ENCODE measurements around the gene XYLT1.

The XYLT1 gene

GRCh38 chr16:17327664-17328335 lies 143.0 kb downstream of the XYLT1 start:
- TF ChIP-seq ZC3H10 (CRISPR knock-in tag; IDR thresholded peaks at IDR 0.05) (no peak), ZFP3 (CRISPR knock-in tag; IDR thresholded peaks at IDR 0.05) (no peak), CSDC2 (CRISPR knock-in tag; IDR thresholded peaks at IDR 0.05) (no peak), ISL1 (CRISPR knock-in tag; IDR thresholded peaks at IDR 0.05) (no peak), POU6F1 (CRISPR knock-in tag; IDR thresholded peaks at IDR 0.05; ENCODE audit: borderline replicate concordance, low read depth) (no peak), ZNF70 (CRISPR knock-in tag; IDR thresholded peaks at IDR 0.05) (no peak), RARB (CRISPR knock-in tag; IDR thresholded peaks at IDR 0.05) (no peak), OSR1 (CRISPR knock-in tag; IDR thresholded peaks at IDR 0.05) (no peak), TCF4 (CRISPR knock-in tag; IDR thresholded peaks at IDR 0.05; ENCODE audit: borderline replicate concordance) (no peak), PPARA (CRISPR knock-in tag; IDR thresholded peaks at IDR 0.05; ENCODE audit: borderline replicate concordance) (no peak), TOX (CRISPR knock-in tag; IDR thresholded peaks at IDR 0.05; ENCODE audit: borderline replicate concordance) (no peak), ARNTL (CRISPR knock-in tag; IDR thresholded peaks at IDR 0.05; ENCODE audit: borderline replicate concordance, low read depth) (no peak), ZFP30 (CRISPR knock-in tag; IDR thresholded peaks at IDR 0.05) (no peak), PATZ1 (CRISPR knock-in tag; IDR thresholded peaks at IDR 0.05; ENCODE audit: borderline replicate concordance) (no peak)
- ATAC-seq, result no peak

- no peak for ATAC-seq
- TF ChIP-seq PATZ1 (CRISPR knock-in tag; IDR thresholded peaks at IDR 0.05; ENCODE audit: borderline replicate concordance), result no peak
These were observed 145.2 kb downstream of the XYLT1 start for GRCh38 chr16:17325476-17326143.

- no peak for TF ChIP-seq BACH2 (CRISPR knock-in tag; IDR thresholded peaks at IDR 0.05; ENCODE audit: borderline replicate concordance)
- no peak for TF ChIP-seq SNAI2 (CRISPR knock-in tag; IDR thresholded peaks at IDR 0.05)
- TF ChIP-seq ARNTL (CRISPR knock-in tag; IDR thresholded peaks at IDR 0.05; ENCODE audit: borderline replicate concordance, low read depth), result no peak
- no peak for TF ChIP-seq ZFP3 (CRISPR knock-in tag; IDR thresholded peaks at IDR 0.05)
- TF ChIP-seq ZNF565 (CRISPR knock-in tag; conservative IDR thresholded peaks at IDR 0.05; ENCODE audit: low read depth), result no peak
- TF ChIP-seq ESRRG (CRISPR knock-in tag; IDR thresholded peaks at IDR 0.05), result no peak
- no peak for TF ChIP-seq ZNF8 (CRISPR knock-in tag; IDR thresholded peaks at IDR 0.05)
- no peak for TF ChIP-seq ZC3H10 (CRISPR knock-in tag; IDR thresholded peaks at IDR 0.05)
- no peak for TF ChIP-seq PATZ1 (CRISPR knock-in tag; IDR thresholded peaks at IDR 0.05; ENCODE audit: borderline replicate concordance)
- no peak for TF ChIP-seq TSHZ2 (CRISPR knock-in tag; IDR thresholded peaks at IDR 0.05)
- no peak for TF ChIP-seq OSR1 (CRISPR knock-in tag; IDR thresholded peaks at IDR 0.05)
- no peak for TF ChIP-seq CREB5 (CRISPR knock-in tag; IDR thresholded peaks at IDR 0.05; ENCODE audit: low read depth)
- no peak for TF ChIP-seq GLIS3 (CRISPR knock-in tag; IDR thresholded peaks at IDR 0.05)
- TF ChIP-seq CSDC2 (CRISPR knock-in tag; IDR thresholded peaks at IDR 0.05), result no peak
- no peak for TF ChIP-seq POU6F1 (CRISPR knock-in tag; IDR thresholded peaks at IDR 0.05; ENCODE audit: borderline replicate concordance, low read depth)
- no peak for TF ChIP-seq ISL1 (CRISPR knock-in tag; IDR thresholded peaks at IDR 0.05)
- no peak for TF ChIP-seq TOX (CRISPR knock-in tag; IDR thresholded peaks at IDR 0.05; ENCODE audit: borderline replicate concordance)
- no peak for TF ChIP-seq TCF4 (CRISPR knock-in tag; IDR thresholded peaks at IDR 0.05; ENCODE audit: borderline replicate concordance)
- no peak for TF ChIP-seq RARB (CRISPR knock-in tag; IDR thresholded peaks at IDR 0.05)
- ATAC-seq, result no peak
These were observed 146.3 kb downstream of the XYLT1 start for GRCh38 chr16:17324451-17324850.
